Measurements from ENCODE around the gene FAR2. TPM values are rescaled to one million over a fixed set of nuclear protein-coding genes. Genes with fewer than 3 reads are reported as not detected.

Gene FAR2
- total RNA-seq, 4 donors from 2014 or later, result 0.62 to 4.1 (median 2.6) TPM

DNA sequence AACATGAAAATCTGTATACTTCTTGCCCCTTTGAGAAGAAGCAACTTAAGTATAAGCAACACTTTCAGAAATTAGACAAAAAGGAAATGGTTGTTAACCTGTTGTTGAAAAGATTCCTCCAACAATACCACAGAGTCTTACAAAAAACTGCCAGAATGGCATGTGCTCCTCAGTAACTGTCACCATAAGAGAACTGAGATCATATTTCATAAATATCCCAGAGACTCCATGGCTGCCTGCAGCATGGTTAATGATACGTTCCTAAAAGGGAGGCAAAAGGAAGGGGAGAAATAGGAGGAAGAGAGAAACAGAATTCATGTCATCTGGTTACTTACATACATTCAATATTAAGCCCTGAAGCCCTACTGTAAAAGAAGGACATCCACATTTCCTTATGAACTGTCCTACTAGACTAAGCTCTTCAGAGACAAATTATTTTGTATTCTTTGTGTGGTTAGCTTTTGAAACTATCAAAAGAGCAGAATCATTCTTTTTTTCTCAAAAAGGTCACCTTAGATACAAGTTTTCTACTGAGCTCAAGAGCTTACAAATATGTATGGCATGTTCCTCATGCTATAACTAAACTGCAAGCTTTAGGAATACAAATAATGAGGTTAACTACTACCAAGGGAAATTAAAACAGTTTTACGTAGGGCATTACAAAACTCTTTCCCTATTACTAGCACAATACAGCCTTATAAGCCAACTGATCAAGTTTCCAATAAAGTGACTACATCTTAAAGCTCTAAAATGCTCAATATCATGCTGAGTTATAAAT, 194.1 kb downstream of the FAR2 start:
- no peaks in the 10 kb centered on the region for H3K27me3 ChIP-seq
- in situ Hi-C loops (cut with MboI; ENCODE audit: low sequenced_read_pairs in 4 of 4) (no loop called here), intact Hi-C loops (cut with DNase I; ENCODE audit: low total_unique reads) (no loop called here)
- H3K36me3 ChIP-seq, result peaks cover 0 to 38% of the 10 kb centered on the region in 2 donors
- DNase-seq, result no peak
- no peak for ATAC-seq
- H3K27ac ChIP-seq, result no peak overlapping the region
- no peak for TF ChIP-seq POLR2A (IDR thresholded peaks at IDR 0.05)
- TF ChIP-seq, protein P1, sequence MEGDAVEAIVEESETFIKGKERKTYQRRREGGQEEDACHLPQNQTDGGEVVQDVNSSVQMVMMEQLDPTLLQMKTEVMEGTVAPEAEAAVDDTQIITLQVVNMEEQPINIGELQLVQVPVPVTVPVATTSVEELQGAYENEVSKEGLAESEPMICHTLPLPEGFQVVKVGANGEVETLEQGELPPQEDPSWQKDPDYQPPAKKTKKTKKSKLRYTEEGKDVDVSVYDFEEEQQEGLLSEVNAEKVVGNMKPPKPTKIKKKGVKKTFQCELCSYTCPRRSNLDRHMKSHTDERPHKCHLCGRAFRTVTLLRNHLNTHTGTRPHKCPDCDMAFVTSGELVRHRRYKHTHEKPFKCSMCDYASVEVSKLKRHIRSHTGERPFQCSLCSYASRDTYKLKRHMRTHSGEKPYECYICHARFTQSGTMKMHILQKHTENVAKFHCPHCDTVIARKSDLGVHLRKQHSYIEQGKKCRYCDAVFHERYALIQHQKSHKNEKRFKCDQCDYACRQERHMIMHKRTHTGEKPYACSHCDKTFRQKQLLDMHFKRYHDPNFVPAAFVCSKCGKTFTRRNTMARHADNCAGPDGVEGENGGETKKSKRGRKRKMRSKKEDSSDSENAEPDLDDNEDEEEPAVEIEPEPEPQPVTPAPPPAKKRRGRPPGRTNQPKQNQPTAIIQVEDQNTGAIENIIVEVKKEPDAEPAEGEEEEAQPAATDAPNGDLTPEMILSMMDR (IDR thresholded peaks at IDR 0.05 in 4 of 5, conservative IDR thresholded peaks at IDR 0.05 in 1 of 5), result no peak
- no peaks in the 10 kb centered on the region for H3K9me3 ChIP-seq
- H3K4me3 ChIP-seq, result no peak overlapping the region
- peaks cover 0 to 5% of the 10 kb centered on the region in 2 donors for H3K4me1 ChIP-seq

DNA sequence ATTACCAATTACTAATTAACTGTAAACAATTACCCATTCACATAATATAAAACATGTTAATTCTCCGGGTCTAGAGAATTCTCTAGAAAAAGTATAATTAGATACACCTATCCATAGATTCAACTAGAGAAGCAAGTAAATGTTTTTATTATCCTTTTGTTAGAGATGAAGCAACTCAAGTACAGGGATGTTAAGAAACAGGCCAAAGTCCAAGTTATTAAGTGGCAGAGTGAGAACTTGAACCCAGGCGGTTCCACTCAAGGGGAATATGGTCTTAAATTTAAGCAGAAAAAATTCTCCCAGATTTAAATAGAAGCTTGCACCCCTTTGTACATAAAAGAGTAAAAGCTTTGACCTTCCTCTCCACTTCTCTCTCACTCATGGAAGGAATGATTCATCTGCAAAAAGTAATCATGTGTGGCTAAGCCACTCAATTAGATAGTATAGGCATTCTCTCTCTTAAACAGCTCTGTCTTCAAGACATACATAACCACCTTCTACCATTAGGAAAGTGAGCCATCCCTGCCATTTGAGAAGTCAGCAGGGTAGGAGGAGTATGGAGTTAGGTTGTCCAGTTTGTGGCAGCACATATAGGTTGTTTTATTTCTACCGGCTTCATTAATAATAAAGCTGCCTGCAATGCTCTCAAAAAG, 197.8 kb downstream of the FAR2 start:
- H3K9me3 ChIP-seq, result no peaks in the 10 kb centered on the region
- peaks cover 0 to 26% of the 10 kb centered on the region in 2 donors for H3K36me3 ChIP-seq
- TF ChIP-seq POLR2A (IDR thresholded peaks at IDR 0.05), result no peak
- in situ Hi-C loops (cut with MboI; ENCODE audit: low sequenced_read_pairs in 4 of 4) (no loop called here), intact Hi-C loops (cut with DNase I; ENCODE audit: low total_unique reads) (no loop called here)
- H3K4me1 ChIP-seq, result peaks cover 0 to 5% of the 10 kb centered on the region in 2 donors
- no peak for ATAC-seq
- H3K27me3 ChIP-seq, result no peaks in the 10 kb centered on the region
- H3K4me3 ChIP-seq, result no peak overlapping the region
- no peak overlapping the region for H3K27ac ChIP-seq
- DNase-seq, result no peak

DNA sequence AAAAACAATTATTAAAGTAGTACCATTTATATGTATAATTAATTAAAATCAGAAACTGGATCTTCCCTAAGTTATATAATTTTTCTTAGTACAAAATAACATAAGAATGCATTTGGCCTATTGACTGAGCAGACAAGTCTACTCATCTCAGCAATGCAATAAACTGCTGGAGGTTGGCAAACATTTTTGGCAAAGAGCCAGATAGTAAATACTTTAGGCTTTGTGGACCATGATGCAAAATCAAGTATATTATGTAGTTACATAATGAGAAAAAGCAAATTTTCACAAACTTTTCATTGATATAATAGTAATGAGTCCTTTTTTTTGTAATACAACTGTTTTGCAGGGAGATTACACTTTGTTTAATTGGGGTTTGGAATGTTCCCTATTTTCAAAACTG, 201.0 kb downstream of the FAR2 start:
- no peak for DNase-seq
- H3K9me3 ChIP-seq, result no peaks in the 10 kb centered on the region
- ATAC-seq, result no peak
- no peaks in the 10 kb centered on the region for H3K27me3 ChIP-seq
- intact Hi-C loops (cut with DNase I; ENCODE audit: low total_unique reads) (no loop called here), in situ Hi-C loops (cut with MboI; ENCODE audit: low sequenced_read_pairs in 4 of 4) (loop anchor here in 1 of 4 donors (25.0 kb wide), 1 partner anchor 1337 kb away; the partner anchor contains the start of gene IPO8)
- TF ChIP-seq, protein P1 (IDR thresholded peaks at IDR 0.05 in 4 of 5, conservative IDR thresholded peaks at IDR 0.05 in 1 of 5), result no peak
- TF ChIP-seq POLR2A (IDR thresholded peaks at IDR 0.05), result no peak
- no peak overlapping the region for H3K4me3 ChIP-seq
- H3K4me1 ChIP-seq, result no peaks in the 10 kb centered on the region
- no peak overlapping the region for H3K27ac ChIP-seq
- H3K36me3 ChIP-seq, result peaks cover 0 to 5% of the 10 kb centered on the region in 2 donors

DNA sequence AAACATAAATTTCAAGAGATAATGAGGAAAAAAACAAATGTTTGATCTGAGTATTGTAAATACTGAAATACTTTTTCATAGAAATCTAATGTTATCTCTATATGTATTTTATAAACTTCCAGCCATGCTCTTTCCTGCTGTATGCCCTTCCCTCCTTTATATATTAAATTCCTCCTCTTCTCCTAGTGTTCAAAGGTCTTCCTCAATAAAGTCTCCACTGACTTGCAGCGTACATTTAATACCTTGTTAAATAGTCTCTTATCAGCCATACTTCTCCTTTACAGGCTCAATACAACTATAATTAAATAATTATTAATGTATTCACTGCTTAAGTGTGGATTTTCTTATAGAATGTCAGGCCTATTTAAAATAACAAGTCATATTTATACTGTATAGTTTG, 205.9 kb downstream of the FAR2 start:
- in situ Hi-C loops (cut with MboI; ENCODE audit: low sequenced_read_pairs in 4 of 4), result loop anchor here in 1 of 4 donors (25.0 kb wide), 1 partner anchor 1332 kb away; the partner anchor contains the start of gene IPO8

More for the DNA sequence above, 205.9 kb downstream of the FAR2 start:
- Histone ChIP-seq H3K4me1 (no peaks in the 10 kb centered on the region), H3K4me3 (no peak overlapping the region), H3K27me3 (no peaks in the 10 kb centered on the region), H3K9me3 (no peaks in the 10 kb centered on the region), H3K27ac (no peak overlapping the region), H3K36me3 (peaks cover 0 to 25% of the 10 kb centered on the region in 2 donors)
- intact Hi-C loops (cut with DNase I; ENCODE audit: low total_unique reads), result no loop called here
- no peak for TF ChIP-seq POLR2A (IDR thresholded peaks at IDR 0.05)
- TF ChIP-seq, protein P1 (IDR thresholded peaks at IDR 0.05 in 4 of 5, conservative IDR thresholded peaks at IDR 0.05 in 1 of 5), result no peak
- no peak for ATAC-seq
- DNase-seq, result no peak

Measured in gastrocnemius medialis (tissue), 4 donors.